ENCODE results near the gene HIVEP3. TPM values are rescaled to one million over a fixed set of nuclear protein-coding genes. Genes with fewer than 3 reads are reported as not detected.

The HIVEP3 gene
- total RNA-seq, 1 experiment from 2014 or later, result 0.55 TPM

DNA sequence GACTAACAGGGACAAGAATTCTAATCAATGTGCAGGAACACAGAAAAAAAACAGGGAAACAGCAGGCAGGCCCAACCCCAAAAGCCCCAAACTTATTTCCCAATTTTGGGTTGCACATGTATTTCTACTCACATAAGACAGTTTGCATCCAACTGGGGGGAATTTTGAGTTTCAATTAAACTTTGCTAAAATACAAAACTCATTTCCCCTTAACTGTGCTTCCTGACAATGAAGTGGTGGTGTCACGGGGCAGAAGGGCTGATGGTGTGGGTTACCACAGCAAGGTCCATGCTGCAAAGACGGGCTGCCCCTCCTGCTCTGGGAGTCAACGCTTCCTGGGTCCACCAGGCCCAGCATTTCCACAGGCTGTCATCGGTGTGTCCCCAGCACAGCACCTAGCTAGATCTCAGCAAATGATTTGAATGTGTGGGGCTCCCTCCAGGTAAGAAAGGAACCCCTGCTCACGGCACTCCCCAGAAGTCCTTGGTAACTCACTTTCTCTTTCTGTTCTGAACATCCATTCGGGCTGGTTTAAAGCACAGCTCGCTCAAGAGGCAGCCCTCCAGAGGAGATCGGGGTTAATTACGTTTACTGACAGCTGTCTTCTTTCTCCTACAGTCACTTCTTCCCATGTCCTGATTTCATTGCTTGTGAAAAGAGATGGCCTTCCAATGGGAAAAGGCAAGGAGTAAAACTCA is 27.4 kb downstream of the HIVEP3 start (continued):
- TF ChIP-seq STAT6 (CRISPR knock-in tag; conservative IDR thresholded peaks at IDR 0.05; ENCODE audit: low read depth) (no peak), ZBTB21 (CRISPR knock-in tag; IDR thresholded peaks at IDR 0.05; ENCODE audit: borderline replicate concordance) (no peak), FOXK1 (CRISPR knock-in tag; IDR thresholded peaks at IDR 0.05) (no peak), ZNF512 (CRISPR knock-in tag; IDR thresholded peaks at IDR 0.05; ENCODE audit: borderline replicate concordance) (no peak), FOXP1 (CRISPR knock-in tag; IDR thresholded peaks at IDR 0.05; ENCODE audit: borderline replicate concordance) (no peak)
- TF ChIP-seq, protein P1, sequence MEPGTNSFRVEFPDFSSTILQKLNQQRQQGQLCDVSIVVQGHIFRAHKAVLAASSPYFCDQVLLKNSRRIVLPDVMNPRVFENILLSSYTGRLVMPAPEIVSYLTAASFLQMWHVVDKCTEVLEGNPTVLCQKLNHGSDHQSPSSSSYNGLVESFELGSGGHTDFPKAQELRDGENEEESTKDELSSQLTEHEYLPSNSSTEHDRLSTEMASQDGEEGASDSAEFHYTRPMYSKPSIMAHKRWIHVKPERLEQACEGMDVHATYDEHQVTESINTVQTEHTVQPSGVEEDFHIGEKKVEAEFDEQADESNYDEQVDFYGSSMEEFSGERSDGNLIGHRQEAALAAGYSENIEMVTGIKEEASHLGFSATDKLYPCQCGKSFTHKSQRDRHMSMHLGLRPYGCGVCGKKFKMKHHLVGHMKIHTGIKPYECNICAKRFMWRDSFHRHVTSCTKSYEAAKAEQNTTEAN (CRISPR knock-in tag; IDR thresholded peaks at IDR 0.05), result no peak
- TF ChIP-seq, protein P2, sequence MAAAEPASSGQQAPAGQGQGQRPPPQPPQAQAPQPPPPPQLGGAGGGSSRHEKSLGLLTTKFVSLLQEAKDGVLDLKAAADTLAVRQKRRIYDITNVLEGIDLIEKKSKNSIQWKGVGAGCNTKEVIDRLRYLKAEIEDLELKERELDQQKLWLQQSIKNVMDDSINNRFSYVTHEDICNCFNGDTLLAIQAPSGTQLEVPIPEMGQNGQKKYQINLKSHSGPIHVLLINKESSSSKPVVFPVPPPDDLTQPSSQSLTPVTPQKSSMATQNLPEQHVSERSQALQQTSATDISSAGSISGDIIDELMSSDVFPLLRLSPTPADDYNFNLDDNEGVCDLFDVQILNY (CRISPR knock-in tag; IDR thresholded peaks at IDR 0.05), result no peak

DNA sequence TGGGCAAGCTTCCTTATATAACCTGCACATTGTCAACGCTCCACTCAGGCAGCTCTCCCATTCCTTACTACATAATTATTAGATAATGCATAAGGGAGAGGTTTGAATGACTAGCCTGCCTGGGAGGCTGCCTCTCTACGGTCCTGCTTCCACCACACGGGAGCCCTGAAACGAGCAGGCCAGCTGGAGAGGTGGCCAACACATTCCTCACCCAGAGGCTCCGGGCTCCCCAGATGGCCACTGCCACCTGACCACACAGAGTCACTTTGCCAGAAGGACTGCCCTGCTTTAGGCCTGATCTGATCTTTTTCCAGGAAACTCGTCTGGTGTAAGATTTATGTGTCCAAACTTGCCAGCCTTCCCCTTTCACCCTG is 27.9 kb downstream of the HIVEP3 start:
- TF ChIP-seq, protein P3, sequence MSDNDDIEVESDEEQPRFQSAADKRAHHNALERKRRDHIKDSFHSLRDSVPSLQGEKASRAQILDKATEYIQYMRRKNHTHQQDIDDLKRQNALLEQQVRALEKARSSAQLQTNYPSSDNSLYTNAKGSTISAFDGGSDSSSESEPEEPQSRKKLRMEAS (CRISPR knock-in tag; IDR thresholded peaks at IDR 0.05), result no peak
- TF ChIP-seq NFE2L1 (CRISPR knock-in tag; IDR thresholded peaks at IDR 0.05) (no peak), JUN (CRISPR knock-in tag; IDR thresholded peaks at IDR 0.05) (no peak)
- CTCF ChIA-PET, result interaction anchor here (2.0 kb wide), 1 partner anchor 79 kb away, joined by 11 read pairs; no protein-coding TSS in a partner anchor
- DNase-seq (ENCODE audit: low spot score) (no peak), ATAC-seq (no peak)
- no peak overlapping the region for H3K27ac Mint-ChIP-seq
- peaks cover 5% of the 10 kb centered on the region for H3K4me1 Mint-ChIP-seq
- H3K36me3 Mint-ChIP-seq, result no peaks in the 10 kb centered on the region
- no peak overlapping the region for H3K4me3 Mint-ChIP-seq
- POLR2A ChIA-PET, result no interaction called here
- no peaks in the 10 kb centered on the region for H3K27me3 Mint-ChIP-seq (ENCODE audit: low read depth)
- H3K9me3 Mint-ChIP-seq, result no peaks in the 10 kb centered on the region

- H3K27ac Mint-ChIP-seq, result no peak overlapping the region
- no peaks in the 10 kb centered on the region for H3K36me3 Mint-ChIP-seq
- DNase-seq (ENCODE audit: low spot score), result no peak
- ChIA-PET CTCF (no interaction called here), POLR2A (no interaction called here)
- peaks cover 8% of the 10 kb centered on the region for H3K4me1 Mint-ChIP-seq
- no peak overlapping the region for H3K4me3 Mint-ChIP-seq
- no peak for TF ChIP-seq RORB (CRISPR knock-in tag; IDR thresholded peaks at IDR 0.05)
- no peak for TF ChIP-seq IRF2 (CRISPR knock-in tag; IDR thresholded peaks at IDR 0.05; ENCODE audit: borderline replicate concordance, low read depth)
- no peak for TF ChIP-seq ESRRA (CRISPR knock-in tag; IDR thresholded peaks at IDR 0.05; ENCODE audit: borderline replicate concordance)
- TF ChIP-seq JUN (CRISPR knock-in tag; IDR thresholded peaks at IDR 0.05), result no peak
- TF ChIP-seq, protein P4, sequence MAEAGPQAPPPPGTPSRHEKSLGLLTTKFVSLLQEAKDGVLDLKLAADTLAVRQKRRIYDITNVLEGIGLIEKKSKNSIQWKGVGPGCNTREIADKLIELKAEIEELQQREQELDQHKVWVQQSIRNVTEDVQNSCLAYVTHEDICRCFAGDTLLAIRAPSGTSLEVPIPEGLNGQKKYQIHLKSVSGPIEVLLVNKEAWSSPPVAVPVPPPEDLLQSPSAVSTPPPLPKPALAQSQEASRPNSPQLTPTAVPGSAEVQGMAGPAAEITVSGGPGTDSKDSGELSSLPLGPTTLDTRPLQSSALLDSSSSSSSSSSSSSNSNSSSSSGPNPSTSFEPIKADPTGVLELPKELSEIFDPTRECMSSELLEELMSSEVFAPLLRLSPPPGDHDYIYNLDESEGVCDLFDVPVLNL (CRISPR knock-in tag; IDR thresholded peaks at IDR 0.05; ENCODE audit: borderline replicate concordance, low read depth), result no peak
- no peak for TF ChIP-seq ETV6 (CRISPR knock-in tag; IDR thresholded peaks at IDR 0.05)
- TF ChIP-seq, protein P5, sequence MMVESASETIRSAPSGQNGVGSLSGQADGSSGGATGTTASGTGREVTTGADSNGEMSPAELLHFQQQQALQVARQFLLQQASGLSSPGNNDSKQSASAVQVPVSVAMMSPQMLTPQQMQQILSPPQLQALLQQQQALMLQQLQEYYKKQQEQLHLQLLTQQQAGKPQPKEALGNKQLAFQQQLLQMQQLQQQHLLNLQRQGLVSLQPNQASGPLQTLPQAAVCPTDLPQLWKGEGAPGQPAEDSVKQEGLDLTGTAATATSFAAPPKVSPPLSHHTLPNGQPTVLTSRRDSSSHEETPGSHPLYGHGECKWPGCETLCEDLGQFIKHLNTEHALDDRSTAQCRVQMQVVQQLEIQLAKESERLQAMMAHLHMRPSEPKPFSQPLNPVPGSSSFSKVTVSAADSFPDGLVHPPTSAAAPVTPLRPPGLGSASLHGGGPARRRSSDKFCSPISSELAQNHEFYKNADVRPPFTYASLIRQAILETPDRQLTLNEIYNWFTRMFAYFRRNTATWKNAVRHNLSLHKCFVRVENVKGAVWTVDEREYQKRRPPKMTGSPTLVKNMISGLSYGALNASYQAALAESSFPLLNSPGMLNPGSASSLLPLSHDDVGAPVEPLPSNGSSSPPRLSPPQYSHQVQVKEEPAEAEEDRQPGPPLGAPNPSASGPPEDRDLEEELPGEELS (CRISPR knock-in tag; IDR thresholded peaks at IDR 0.05), result no peak
- no peak for TF ChIP-seq CTCF (IDR thresholded peaks at IDR 0.05)
- ATAC-seq, result no peak
- no peaks in the 10 kb centered on the region for H3K9me3 Mint-ChIP-seq
- no peaks in the 10 kb centered on the region for H3K27me3 Mint-ChIP-seq (ENCODE audit: low read depth)
Measured at GRCh38 chr1:41889506-41890414, 29.0 kb downstream of the HIVEP3 start.

Measured in WTC11 (cell line).